Neural cell (in vitro differentiated cells): Measurements from ENCODE around the gene MT1H.

Source experiments
- CTCF ChIP-seq: fragments of 450-650 bp; IDR thresholded peaks from 2 replicates; pipeline ENCODE4 v1.5.1; 2014; ENCODE audit warnings: antibody characterized with exemption, mild to moderate bottlenecking, moderate library complexity; ENCODE audit not compliant: poor library complexity, severe bottlenecking
- EP300 ChIP-seq: fragments of 450-650 bp; conservative IDR thresholded peaks from 2 replicates; pipeline ENCODE4 v1.6.1; 2014; ENCODE audit warnings: antibody characterized with exemption, mild to moderate bottlenecking, moderate library complexity; ENCODE audit not compliant: poor library complexity, severe bottlenecking
- POLR2AphosphoS5 ChIP-seq: IDR thresholded peaks from 2 replicates; pipeline ENCODE4 v1.6.1; 2012
- RAD21 ChIP-seq: fragments of 450-650 bp; conservative IDR thresholded peaks from 2 replicates; pipeline ENCODE4 v1.6.1; 2014; ENCODE audit warnings: antibody characterized with exemption, mild to moderate bottlenecking, moderate library complexity

DNA sequence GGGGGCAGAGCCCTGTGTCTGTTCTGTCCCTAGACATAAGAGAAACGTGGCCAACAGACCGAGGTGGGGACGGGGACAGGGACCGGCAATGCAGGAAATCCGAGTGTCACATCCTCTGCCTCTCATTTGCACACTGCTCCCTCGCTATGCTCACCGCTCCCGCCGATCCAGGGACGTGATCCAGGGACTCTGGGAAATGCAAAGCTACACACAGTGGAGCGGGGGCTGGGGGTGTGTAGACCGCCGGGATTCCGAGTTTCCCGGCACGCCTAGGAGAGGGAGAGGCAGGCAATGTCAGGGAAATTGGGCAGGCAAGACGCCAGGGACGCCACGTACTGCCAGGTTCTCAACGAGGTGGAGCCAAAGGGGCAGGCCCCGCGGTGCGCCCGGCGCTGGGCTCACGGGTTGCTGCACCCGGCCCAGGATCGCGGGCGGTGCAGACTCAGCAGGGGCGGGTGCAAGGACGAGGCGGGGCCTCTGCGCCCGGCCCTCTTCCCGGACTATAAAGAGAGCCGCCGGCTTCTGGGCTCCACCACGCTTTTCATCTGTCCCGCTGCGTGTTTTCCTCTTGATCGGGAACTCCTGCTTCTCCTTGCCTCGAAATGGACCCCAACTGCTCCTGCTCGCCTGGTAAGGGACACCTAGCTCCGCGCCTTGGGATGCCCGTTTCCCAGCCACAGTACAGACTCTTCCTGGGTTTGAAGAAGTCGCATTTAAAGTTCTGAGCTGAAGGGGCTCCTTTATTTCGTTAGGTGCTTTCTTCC is 12.5 kb downstream of the MT1H start, which contains the start of gene MT1X:
- TF ChIP-seq RAD21 (no peak), EP300 (no peak), POLR2AphosphoS5 (no peak), CTCF (no peak)
